Measurements from ENCODE around the gene ABCA1.

DNA sequence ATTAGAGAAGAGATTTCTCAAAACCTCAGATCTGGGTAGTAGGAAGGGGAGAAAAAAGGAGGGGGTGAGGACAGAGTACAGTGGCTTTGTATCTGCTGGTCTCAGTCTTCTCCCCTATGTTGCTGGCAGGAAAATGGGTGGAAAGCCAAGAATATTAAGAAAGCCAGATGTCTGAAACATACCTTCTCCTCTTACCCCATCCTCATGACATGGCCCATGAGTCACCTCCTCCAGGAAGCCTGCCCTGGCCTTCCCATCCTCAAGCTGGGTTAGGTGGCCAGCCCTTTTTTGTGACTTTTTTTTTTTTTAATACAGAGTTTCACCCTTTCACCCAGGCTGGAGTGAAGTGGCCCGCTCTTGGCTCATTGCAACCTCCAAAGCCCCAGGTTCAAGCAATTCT, 61.8 kb downstream of the ABCA1 start:
- TF ChIP-seq, protein P1, sequence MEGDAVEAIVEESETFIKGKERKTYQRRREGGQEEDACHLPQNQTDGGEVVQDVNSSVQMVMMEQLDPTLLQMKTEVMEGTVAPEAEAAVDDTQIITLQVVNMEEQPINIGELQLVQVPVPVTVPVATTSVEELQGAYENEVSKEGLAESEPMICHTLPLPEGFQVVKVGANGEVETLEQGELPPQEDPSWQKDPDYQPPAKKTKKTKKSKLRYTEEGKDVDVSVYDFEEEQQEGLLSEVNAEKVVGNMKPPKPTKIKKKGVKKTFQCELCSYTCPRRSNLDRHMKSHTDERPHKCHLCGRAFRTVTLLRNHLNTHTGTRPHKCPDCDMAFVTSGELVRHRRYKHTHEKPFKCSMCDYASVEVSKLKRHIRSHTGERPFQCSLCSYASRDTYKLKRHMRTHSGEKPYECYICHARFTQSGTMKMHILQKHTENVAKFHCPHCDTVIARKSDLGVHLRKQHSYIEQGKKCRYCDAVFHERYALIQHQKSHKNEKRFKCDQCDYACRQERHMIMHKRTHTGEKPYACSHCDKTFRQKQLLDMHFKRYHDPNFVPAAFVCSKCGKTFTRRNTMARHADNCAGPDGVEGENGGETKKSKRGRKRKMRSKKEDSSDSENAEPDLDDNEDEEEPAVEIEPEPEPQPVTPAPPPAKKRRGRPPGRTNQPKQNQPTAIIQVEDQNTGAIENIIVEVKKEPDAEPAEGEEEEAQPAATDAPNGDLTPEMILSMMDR (IDR thresholded peaks at IDR 0.05) = no peak
- no peak for TF ChIP-seq EP300 (IDR thresholded peaks at IDR 0.05)
